Transverse colon (tissue), 3 donors: ENCODE data around the gene CNTN5.

ENCODE experiments used
- CTCF ChIP-seq, 5 experiments: fragments of 200-600 bp in 3 of 5; fragments of 450-650 bp in 2 of 5; sonication (generic) in 3 of 5; IDR thresholded peaks; 1 replicate in 2 of 5; 2 replicates in 3 of 5; pipeline ENCODE4 v1.5.1; 2016 to 2017; ENCODE audit warnings: antibody characterized with exemption in 5 of 5, inconsistent platforms in 3 of 5, mild to moderate bottlenecking in 2 of 5, moderate library complexity in 1 of 5
- EP300 ChIP-seq: sonication (generic); formaldehyde crosslinking; IDR thresholded peaks from one replicate; pipeline ENCODE4 v1.6.1; 2017; ENCODE audit warnings: antibody characterized with exemption, low read depth

GRCh38 chr11:99148352-99148751 lies 127.6 kb downstream of the CNTN5 start:
- TF ChIP-seq EP300 (no peak), CTCF (IDR thresholded peaks at IDR 0.05) (no peak)
